ENCODE measurements around the gene MCTP1. TPM values are rescaled to one million over a fixed set of nuclear protein-coding genes. Genes with fewer than 3 reads are reported as not detected.

The MCTP1 gene
- total and polyA plus RNA-seq, 2 of the 13 experiments (the other 11 are each of a cell fraction or from before 2014, with no cell fraction given) = 0.15 to 0.48 TPM

- no peak for ATAC-seq
- TF ChIP-seq ZNF550 (CRISPR knock-in tag; IDR thresholded peaks at IDR 0.05; ENCODE audit: borderline replicate concordance) = no peak
- TF ChIP-seq KLF9 (CRISPR knock-in tag; IDR thresholded peaks at IDR 0.05; ENCODE audit: low read depth) = no peak
- no peak for TF ChIP-seq YY1 (IDR thresholded peaks at IDR 0.05; ENCODE audit: insufficient read depth, insufficient replicate concordance, low read depth, low read length)
- no peak for TF ChIP-seq ZNF788 (CRISPR knock-in tag; IDR thresholded peaks at IDR 0.05; ENCODE audit: borderline replicate concordance)
- no peak for TF ChIP-seq KLF15 (CRISPR knock-in tag; IDR thresholded peaks at IDR 0.05; ENCODE audit: borderline replicate concordance)
- no peak for TF ChIP-seq LBX2 (CRISPR knock-in tag; IDR thresholded peaks at IDR 0.05; ENCODE audit: borderline replicate concordance)
- no peak for TF ChIP-seq NCOA1 (CRISPR knock-in tag; IDR thresholded peaks at IDR 0.05)
- no peak for TF ChIP-seq ERF (CRISPR knock-in tag; IDR thresholded peaks at IDR 0.05)
- TF ChIP-seq UBTF (CRISPR knock-in tag; IDR thresholded peaks at IDR 0.05) = no peak
- no peak for TF ChIP-seq SP140L (CRISPR knock-in tag; IDR thresholded peaks at IDR 0.05; ENCODE audit: borderline replicate concordance)
- TF ChIP-seq SNAPC5 (CRISPR knock-in tag; IDR thresholded peaks at IDR 0.05; ENCODE audit: borderline replicate concordance) = no peak
- no peaks in the 10 kb centered on the region for H3K9me3 ChIP-seq (ENCODE audit: low read length)
- H2AFZ ChIP-seq (ENCODE audit: low read length) = no peak overlapping the region
- H3K27ac ChIP-seq (ENCODE audit: extremely low read length, insufficient read depth, low read length) = no peak overlapping the region
- FAIRE-seq = no peak
- in situ Hi-C loops (cut with HindIII; ENCODE audit: extremely low pct_ligation_motif_present, low pct_unique_long_range_greater_than_20kb) (no loop called here), intact Hi-C loops (cut with micrococcal nuclease; ENCODE audit: unreplicated experiment) (no loop called here)
- no peak overlapping the region for H3K9ac ChIP-seq (ENCODE audit: insufficient read depth, low read depth, low read length)
- no peak overlapping the region for H3K4me3 ChIP-seq (replicated peaks in 1 of 3; ENCODE audit: insufficient read depth in 1 of 3, low read depth in 2 of 3, low read length in 3 of 3)
- H3K27me3 ChIP-seq (ENCODE audit: control insufficient read depth in 1 of 2, insufficient read depth in 2 of 2, low read length in 2 of 2) = no peaks in the 10 kb centered on the region
- no peaks in the 10 kb centered on the region for H4K20me1 ChIP-seq (ENCODE audit: insufficient read depth, low read length)
- no peak overlapping the region for H3K4me2 ChIP-seq (ENCODE audit: low read depth, low read length)
- ChIA-PET CTCF (ENCODE audit: low intra/inter-chr PET ratio, low total read pairs) (no interaction called here), POLR2A (no interaction called here)
- DNase-seq (ENCODE audit: low spot score) = no peak
- no TSS peak for BruUV-seq (replicated peaks)
- 36% methylated on average over 3 of the region's 3 CpGs for WGBS (ENCODE audit: low lambda C conversion rate)
- H3K36me3 ChIP-seq (replicated peaks in 1 of 2; ENCODE audit: control insufficient read depth in 1 of 2, insufficient read depth in 2 of 2, low read length in 2 of 2) = no peaks in the 10 kb centered on the region
- H3K79me2 ChIP-seq (ENCODE audit: insufficient read depth, low read length) = no peaks in the 10 kb centered on the region
- no peaks in the 10 kb centered on the region for H3K4me1 ChIP-seq (ENCODE audit: insufficient read depth, low read length)
Measured at GRCh38 chr5:94900006-94900505, 384.8 kb downstream of the MCTP1 start.
